ENCODE results near the gene LRMDA. TPM values are rescaled to one million over a fixed set of nuclear protein-coding genes. Genes with fewer than 3 reads are reported as not detected.

Gene LRMDA
- total and polyA plus RNA-seq, 12 donors, result 30.7 to 132 (median 78.1) TPM

DNA sequence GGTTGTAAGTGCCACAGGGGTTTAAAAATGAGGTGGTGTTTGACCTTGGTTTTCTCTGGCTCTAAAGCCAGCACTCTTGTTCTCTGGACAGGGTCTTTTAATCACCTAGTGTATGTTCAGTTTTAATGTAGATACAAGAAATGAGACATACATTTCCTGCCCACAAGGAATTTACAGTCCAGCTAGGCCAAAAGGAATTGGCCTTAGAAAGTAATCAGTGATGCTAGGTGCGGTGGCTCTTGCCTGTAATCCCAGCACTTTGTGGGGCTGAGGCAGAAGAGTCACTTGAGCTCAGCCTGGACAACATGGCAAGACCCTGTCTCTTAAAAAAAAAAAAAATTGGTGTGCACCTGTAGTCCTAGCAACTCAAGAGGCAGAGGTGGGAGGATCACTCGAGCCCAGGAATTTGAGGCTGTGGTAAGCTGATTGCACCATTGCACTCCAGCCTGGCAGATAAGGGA, 100.2 kb downstream of the LRMDA start:
- intact Hi-C loops (cut with DNase I), result no loop called here
- no peak for TF ChIP-seq POLR2A (IDR thresholded peaks at IDR 0.05)
- TF ChIP-seq CTCF (IDR thresholded peaks at IDR 0.05), result no peak
- 84 to 97% (median 87%) methylated on average over 2 of the region's 2 CpGs for WGBS, 4 donors

GRCh38 chr10:75532253-75532924, 101.0 kb downstream of the LRMDA start:
- Histone ChIP-seq H3K27me3 (no peaks in the 10 kb centered on the region), H3K36me3 (replicated peaks in 1 of 2) (no peaks in the 10 kb centered on the region), H3K9me3 (replicated peaks in 1 of 3) (no peaks in the 10 kb centered on the region), H3K27ac (no peak overlapping the region), H3K4me3 (no peak overlapping the region), H3K4me1 (replicated peaks in 1 of 2) (peaks cover 10 to 21% of the 10 kb centered on the region in 2 donors)
- TF ChIP-seq POLR2A (IDR thresholded peaks at IDR 0.05), result no peak
- no peak for TF ChIP-seq CTCF (IDR thresholded peaks at IDR 0.05)
- intact Hi-C loops (cut with DNase I), result no loop called here
- DNase-seq, result no peak
- WGBS, 4 donors, result 81 to 84% (median 83%) methylated on average over 3 of the region's 3 CpGs

More for the DNA sequence above, 100.2 kb downstream of the LRMDA start:
- Histone ChIP-seq H3K27ac (peak overlapping the region in 1 of 5 donors; percentile 38), H3K9me3 (replicated peaks in 1 of 3) (no peaks in the 10 kb centered on the region), H3K4me1 (replicated peaks in 1 of 2) (peaks cover 10 to 21% of the 10 kb centered on the region in 2 donors), H3K36me3 (replicated peaks in 1 of 2) (no peaks in the 10 kb centered on the region), H3K4me3 (no peak overlapping the region), H3K27me3 (no peaks in the 10 kb centered on the region)
- peak in 1 of 7 donors; percentile 35 for DNase-seq

- intact Hi-C loops (cut with DNase I), result no loop called here
- Histone ChIP-seq H3K27ac (no peak overlapping the region), H3K4me3 (no peak overlapping the region), H3K9me3 (replicated peaks in 1 of 3) (no peaks in the 10 kb centered on the region), H3K36me3 (replicated peaks in 1 of 2) (no peaks in the 10 kb centered on the region), H3K27me3 (no peaks in the 10 kb centered on the region), H3K4me1 (replicated peaks in 1 of 2) (peaks cover under 1 to 14% of the 10 kb centered on the region in 2 donors)
- TF ChIP-seq POLR2A (IDR thresholded peaks at IDR 0.05), result no peak
- TF ChIP-seq CTCF (IDR thresholded peaks at IDR 0.05), result no peak
- WGBS, 4 donors, result 92 to 95% (median 93%) methylated on average over 8 of the region's 8 CpGs
- DNase-seq, result no peak
Observed at GRCh38 chr10:75538144-75538543, 106.7 kb downstream of the LRMDA start.

GRCh38 chr10:75538765-75539164, 107.3 kb downstream of the LRMDA start:
- no peak for DNase-seq
- no peak for TF ChIP-seq POLR2A (IDR thresholded peaks at IDR 0.05)
- TF ChIP-seq CTCF (IDR thresholded peaks at IDR 0.05), result no peak
- no peaks in the 10 kb centered on the region for H3K27me3 ChIP-seq
- intact Hi-C loops (cut with DNase I), result no loop called here
- H3K4me3 ChIP-seq, result no peak overlapping the region
- H3K4me1 ChIP-seq (replicated peaks in 1 of 2), result peaks cover 7 to 20% of the 10 kb centered on the region in 2 donors
- no peaks in the 10 kb centered on the region for H3K9me3 ChIP-seq (replicated peaks in 1 of 3)
- H3K27ac ChIP-seq, result no peak overlapping the region
- H3K36me3 ChIP-seq (replicated peaks in 1 of 2), result no peaks in the 10 kb centered on the region
- 83 to 95% (median 90%) methylated on average over 1 of the region's 1 CpG for WGBS, 4 donors

Measured in adrenal gland (tissue), 12 donors.